Smooth muscle cell (in vitro differentiated cells): ENCODE measurements around the gene OR6N2. TPM values are rescaled to one million over a fixed set of nuclear protein-coding genes. Genes with fewer than 3 reads are reported as not detected.

Experiments
- DNase-seq: peaks from one replicate; lab custom pipeline; 2025; ENCODE audit not compliant: unreplicated experiment; lab: John Stamatoyannopoulos, UW
- H2AFZ ChIP-seq: fragments of 200-600 bp; sonication (generic); 2 replicates; pipeline ENCODE4 v1.6.0; 2016; ENCODE audit warnings: antibody characterized with exemption, low read depth, mild to moderate bottlenecking
- H3F3A ChIP-seq: fragments of 200-600 bp; sonication (generic); 2 replicates; pipeline ENCODE4 v1.6.0; 2017; ENCODE audit warnings: antibody characterized with exemption, low read depth
- H3K27ac ChIP-seq: fragments of 200-600 bp; sonication (generic); 2 replicates; pipeline ENCODE4 v1.5.1; 2016; ENCODE audit warnings: low read depth, mild to moderate bottlenecking
- H3K27me3 ChIP-seq: fragments of 200-600 bp; sonication (generic); 2 replicates; pipeline ENCODE4 v1.6.1; 2016; ENCODE audit warnings: low read depth, mild to moderate bottlenecking
- H3K36me3 ChIP-seq: fragments of 200-600 bp; sonication (generic); 2 replicates; pipeline ENCODE4 v1.5.1; 2016; ENCODE audit warnings: low read depth
- H3K4me1 ChIP-seq: fragments of 200-600 bp; sonication (generic); 2 replicates; pipeline ENCODE4 v1.5.1; 2016; ENCODE audit warnings: low read depth
- H3K4me2 ChIP-seq: fragments of 200-600 bp; sonication (generic); 2 replicates; pipeline ENCODE4 v1.6.0; 2016; ENCODE audit warnings: mild to moderate bottlenecking
- H3K4me3 ChIP-seq: fragments of 200-600 bp; sonication (generic); 2 replicates; pipeline ENCODE4 v1.5.1; 2016; ENCODE audit warnings: mild to moderate bottlenecking
- H3K79me2 ChIP-seq: fragments of 200-600 bp; sonication (generic); 2 replicates; pipeline ENCODE4 v1.6.0; 2016; ENCODE audit warnings: low read depth, mild to moderate bottlenecking
- H3K9ac ChIP-seq: fragments of 200-600 bp; sonication (generic); 2 replicates; pipeline ENCODE4 v1.6.0; 2016; ENCODE audit warnings: low read depth
- H3K9me3 ChIP-seq: fragments of 200-600 bp; sonication (generic); replicated peaks from 2 replicates; pipeline ENCODE4 v1.5.1; 2016; ENCODE audit warnings: low read depth
- H4K20me1 ChIP-seq: fragments of 200-600 bp; sonication (generic); 2 replicates; pipeline ENCODE4 v1.6.0; 2016; ENCODE audit warnings: low read depth
- CTCF ChIP-seq: fragments of 200-600 bp; sonication (generic); IDR thresholded peaks from 2 replicates; pipeline ENCODE4 v1.5.1; 2017; ENCODE audit warnings: borderline replicate concordance, mild to moderate bottlenecking, antibody characterized with exemption; ENCODE audit not compliant: insufficient read depth, poor library complexity, severe bottlenecking
- WGBS: methylation state at CpG from one replicate; pipeline ENCODE4 v1.1.7; 2016; ENCODE audit warnings: low lambda C conversion rate; 5-methylcytosine and 5-hydroxymethylcytosine counted together
- polyA plus RNA-seq: library from polyadenylated mRNA; unstranded; fragments of >200 nt; fragmentation: Nextera tagmentation; extraction: Ambion mirVana; gene quantifications from 2 replicates; pipeline ENCODE4 v1.2.1, GENCODE V29; 2016
- total RNA-seq: library from RNA; depleted of rRNA; stranded (reverse); fragments of >200 nt; gene quantifications from 2 replicates; pipeline ENCODE4 v1.2.3, GENCODE V29; 2014

OR6N2 gene
- total RNA-seq = not detected in 2 replicates
- polyA plus RNA-seq = not detected in 2 replicates

- no peak within 1 kb of the TSS for H3K4me3 ChIP-seq
These were observed at the start of gene OR6N2 for GRCh38 chr1:158781104-158781503. TSS of gene OR6N2 (minus strand) at chr1:158781204. CDS start at chr1:158777635, 3,569 bp downstream.

GRCh38 chr1:158830074-158830677 is 49.2 kb upstream of the OR6N2 start:
- Histone ChIP-seq H3K9me3 (no peaks in the 10 kb centered on the region), H3K4me2 (no peak overlapping the region), H3K27ac (no peak overlapping the region), H2AFZ (no peak overlapping the region), H3K4me1 (no peaks in the 10 kb centered on the region), H3K27me3 (no peaks in the 10 kb centered on the region), H3K9ac (no peak overlapping the region), H3K79me2 (no peaks in the 10 kb centered on the region), H4K20me1 (no peaks in the 10 kb centered on the region), H3K4me3 (no peak overlapping the region), H3F3A (no peaks in the 10 kb centered on the region), H3K36me3 (no peaks in the 10 kb centered on the region)
- no peak for DNase-seq
- no peak for TF ChIP-seq CTCF
- 82% methylated on average over 2 of the region's 2 CpGs for WGBS

More at GRCh38 chr1:158781104-158781503, at the start of gene OR6N2:
- Histone ChIP-seq H3K4me1 (no peaks in the 10 kb centered on the region), H2AFZ (no peak within 1 kb of the TSS), H4K20me1 (no peaks in the 10 kb centered on the region), H3K27me3 (no peaks in the 10 kb centered on the region), H3K27ac (no peak within 1 kb of the TSS), H3F3A (no peaks in the 10 kb centered on the region), H3K36me3 (no peaks in the 10 kb centered on the region), H3K9ac (no peak within 1 kb of the TSS), H3K79me2 (no peaks in the 10 kb centered on the region), H3K4me2 (no peak within 1 kb of the TSS), H3K9me3 (no peaks in the 10 kb centered on the region)
- no peak for TF ChIP-seq CTCF
- DNase-seq = no peak

GRCh38 chr1:158821723-158822122 is 40.7 kb upstream of the OR6N2 start:
- no peak for DNase-seq
- Histone ChIP-seq H3K9ac (no peak overlapping the region), H3K9me3 (no peaks in the 10 kb centered on the region), H2AFZ (no peak overlapping the region), H3K36me3 (no peaks in the 10 kb centered on the region), H3K4me3 (no peak overlapping the region), H3K4me1 (peaks cover 11% of the 10 kb centered on the region), H3F3A (peaks cover 10% of the 10 kb centered on the region), H4K20me1 (no peaks in the 10 kb centered on the region), H3K79me2 (no peaks in the 10 kb centered on the region), H3K27me3 (no peaks in the 10 kb centered on the region), H3K27ac (no peak overlapping the region), H3K4me2 (no peak overlapping the region)
- no peak for TF ChIP-seq CTCF
- 86% methylated on average over 1 of the region's 1 CpG for WGBS
